ENCODE measurements around the gene ZFPM1. TPM values are rescaled to one million over a fixed set of nuclear protein-coding genes. Genes with fewer than 3 reads are reported as not detected.

ZFPM1 gene
- total RNA-seq, 2 donors from 2014 or later = 1.7 to 2.4 TPM

DNA sequence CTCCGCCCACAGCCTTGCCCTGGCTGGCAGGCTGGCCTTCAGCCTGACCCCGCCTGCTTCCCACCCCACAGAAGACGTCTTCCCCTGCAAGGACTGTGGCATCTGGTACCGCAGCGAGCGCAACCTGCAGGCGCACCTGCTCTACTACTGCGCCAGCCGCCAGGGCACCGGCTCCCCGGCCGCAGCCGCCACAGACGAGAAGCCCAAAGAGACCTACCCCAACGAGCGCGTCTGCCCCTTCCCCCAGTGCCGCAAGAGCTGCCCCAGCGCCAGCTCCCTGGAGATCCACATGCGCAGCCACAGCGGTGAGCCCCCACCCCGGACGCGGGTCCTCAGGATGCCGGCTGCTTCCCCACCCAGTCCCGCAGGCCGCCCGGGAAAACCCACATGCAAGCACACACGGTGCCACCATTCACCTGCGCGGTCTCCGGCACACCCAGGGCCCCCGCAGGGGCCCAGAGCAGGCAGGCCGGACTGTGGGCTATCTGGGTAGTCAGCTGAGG is 78.9 kb downstream of the ZFPM1 start:
- no peaks in the 10 kb centered on the region for H3K27me3 ChIP-seq
- peaks cover 0 to 29% of the 10 kb centered on the region in 2 donors for H3K4me1 ChIP-seq
- TF ChIP-seq, protein P1, sequence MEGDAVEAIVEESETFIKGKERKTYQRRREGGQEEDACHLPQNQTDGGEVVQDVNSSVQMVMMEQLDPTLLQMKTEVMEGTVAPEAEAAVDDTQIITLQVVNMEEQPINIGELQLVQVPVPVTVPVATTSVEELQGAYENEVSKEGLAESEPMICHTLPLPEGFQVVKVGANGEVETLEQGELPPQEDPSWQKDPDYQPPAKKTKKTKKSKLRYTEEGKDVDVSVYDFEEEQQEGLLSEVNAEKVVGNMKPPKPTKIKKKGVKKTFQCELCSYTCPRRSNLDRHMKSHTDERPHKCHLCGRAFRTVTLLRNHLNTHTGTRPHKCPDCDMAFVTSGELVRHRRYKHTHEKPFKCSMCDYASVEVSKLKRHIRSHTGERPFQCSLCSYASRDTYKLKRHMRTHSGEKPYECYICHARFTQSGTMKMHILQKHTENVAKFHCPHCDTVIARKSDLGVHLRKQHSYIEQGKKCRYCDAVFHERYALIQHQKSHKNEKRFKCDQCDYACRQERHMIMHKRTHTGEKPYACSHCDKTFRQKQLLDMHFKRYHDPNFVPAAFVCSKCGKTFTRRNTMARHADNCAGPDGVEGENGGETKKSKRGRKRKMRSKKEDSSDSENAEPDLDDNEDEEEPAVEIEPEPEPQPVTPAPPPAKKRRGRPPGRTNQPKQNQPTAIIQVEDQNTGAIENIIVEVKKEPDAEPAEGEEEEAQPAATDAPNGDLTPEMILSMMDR (IDR thresholded peaks at IDR 0.05) = no peak
- DNase-seq (ENCODE audit: low spot score) = no peak
- no peaks in the 10 kb centered on the region for H3K36me3 ChIP-seq
- no peak overlapping the region for H3K4me3 ChIP-seq
- H3K9me3 ChIP-seq = no peaks in the 10 kb centered on the region
- H3K27ac ChIP-seq = no peak overlapping the region

DNA sequence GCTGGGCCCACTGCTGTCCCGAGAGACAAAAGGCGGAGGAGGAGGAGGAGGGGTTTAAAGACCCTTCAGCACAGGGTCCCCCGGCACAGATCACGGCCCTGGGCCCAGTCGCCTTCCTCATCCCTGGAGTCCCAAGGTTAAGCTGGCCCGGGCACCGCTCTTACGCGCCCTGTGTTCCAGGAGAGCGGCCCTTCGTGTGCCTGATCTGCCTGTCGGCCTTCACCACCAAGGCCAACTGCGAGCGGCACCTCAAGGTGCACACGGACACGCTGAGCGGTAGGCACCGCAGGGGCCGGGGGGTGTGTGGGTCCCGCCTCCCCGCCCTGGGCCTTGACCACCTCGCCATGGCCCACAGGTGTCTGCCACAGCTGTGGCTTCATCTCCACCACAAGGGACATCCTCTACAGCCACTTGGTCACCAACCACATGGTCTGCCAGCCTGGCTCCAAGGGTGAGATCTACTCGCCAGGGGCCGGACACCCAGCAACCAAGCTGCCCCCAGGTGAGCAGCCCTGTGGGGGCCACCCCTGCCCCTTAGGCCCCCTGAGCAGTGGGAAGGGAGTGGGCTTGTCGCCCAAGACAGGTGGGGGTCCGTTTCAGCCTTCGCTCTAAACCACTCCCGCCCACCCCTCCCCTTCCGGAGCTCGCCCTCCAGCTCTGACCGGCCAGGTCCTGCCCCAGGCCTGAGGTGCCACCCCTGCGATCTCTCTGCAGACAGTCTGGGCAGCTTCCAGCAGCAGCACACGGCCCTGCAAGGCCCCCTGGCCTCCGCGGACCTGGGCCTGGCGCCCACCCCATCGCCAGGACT is 79.6 kb downstream of the ZFPM1 start:
- H3K27ac ChIP-seq = peak overlapping the region; percentile 46 to 57
- DNase-seq (ENCODE audit: low spot score) = no peak
- no peaks in the 10 kb centered on the region for H3K36me3 ChIP-seq
- TF ChIP-seq, protein P1 (IDR thresholded peaks at IDR 0.05) = no peak
- peak overlapping the region; percentile 35 to 69 for H3K4me3 ChIP-seq
- H3K27me3 ChIP-seq = no peaks in the 10 kb centered on the region
- no peaks in the 10 kb centered on the region for H3K9me3 ChIP-seq
- peaks cover 0 to 23% of the 10 kb centered on the region in 2 donors for H3K4me1 ChIP-seq

DNA sequence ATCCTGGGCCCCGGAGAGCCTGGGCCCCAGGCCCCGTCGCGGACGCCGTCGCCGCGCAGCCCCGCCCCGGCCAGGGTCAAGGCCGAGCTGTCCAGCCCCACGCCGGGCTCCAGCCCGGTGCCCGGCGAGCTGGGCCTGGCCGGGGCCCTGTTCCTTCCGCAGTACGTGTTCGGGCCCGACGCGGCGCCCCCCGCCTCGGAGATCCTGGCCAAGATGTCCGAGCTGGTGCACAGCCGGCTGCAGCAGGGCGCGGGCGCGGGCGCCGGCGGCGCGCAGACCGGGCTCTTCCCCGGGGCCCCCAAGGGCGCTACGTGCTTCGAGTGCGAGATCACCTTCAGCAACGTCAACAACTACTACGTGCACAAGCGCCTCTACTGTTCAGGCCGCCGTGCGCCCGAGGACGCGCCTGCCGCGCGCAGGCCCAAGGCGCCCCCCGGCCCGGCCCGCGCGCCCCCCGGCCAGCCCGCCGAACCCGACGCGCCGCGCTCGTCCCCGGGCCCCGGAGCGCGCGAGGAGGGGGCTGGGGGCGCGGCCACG is 80.4 kb downstream of the ZFPM1 start:
- Histone ChIP-seq H3K27ac (peak overlapping the region; percentile 46 to 57), H3K9me3 (no peaks in the 10 kb centered on the region)
- no peak for DNase-seq (ENCODE audit: low spot score)

DNA sequence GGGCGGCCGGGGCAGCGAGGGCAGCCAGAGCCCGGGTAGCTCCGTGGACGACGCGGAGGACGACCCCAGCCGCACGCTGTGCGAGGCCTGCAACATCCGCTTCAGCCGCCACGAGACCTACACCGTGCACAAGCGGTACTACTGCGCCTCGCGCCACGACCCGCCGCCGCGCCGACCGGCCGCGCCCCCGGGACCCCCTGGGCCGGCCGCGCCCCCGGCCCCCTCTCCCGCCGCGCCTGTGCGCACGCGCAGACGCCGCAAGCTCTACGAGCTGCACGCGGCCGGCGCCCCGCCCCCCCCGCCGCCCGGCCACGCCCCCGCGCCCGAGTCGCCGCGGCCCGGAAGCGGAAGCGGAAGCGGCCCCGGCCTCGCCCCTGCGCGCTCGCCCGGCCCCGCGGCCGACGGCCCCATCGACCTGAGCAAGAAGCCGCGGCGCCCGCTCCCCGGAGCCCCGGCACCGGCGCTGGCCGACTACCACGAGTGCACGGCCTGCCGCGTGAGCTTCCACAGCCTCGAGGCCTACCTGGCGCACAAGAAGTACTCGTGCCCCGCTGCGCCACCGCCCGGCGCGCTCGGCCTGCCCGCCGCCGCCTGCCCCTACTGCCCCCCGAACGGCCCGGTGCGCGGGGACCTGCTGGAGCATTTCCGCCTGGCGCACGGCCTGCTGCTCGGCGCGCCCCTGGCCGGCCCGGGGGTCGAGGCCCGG is 81.0 kb downstream of the ZFPM1 start:
- Histone ChIP-seq H3K4me1 (peaks cover 0 to 19% of the 10 kb centered on the region in 2 donors), H3K9me3 (no peaks in the 10 kb centered on the region), H3K36me3 (no peaks in the 10 kb centered on the region), H3K27me3 (no peaks in the 10 kb centered on the region), H3K27ac (peak overlapping the region; percentile 77 to 92), H3K4me3 (peak overlapping the region; percentile 69 to 84)
- TF ChIP-seq, protein P1 (IDR thresholded peaks at IDR 0.05) = no peak
- DNase-seq (ENCODE audit: low spot score) = peak; percentile 68

More for the DNA sequence above, 80.4 kb downstream of the ZFPM1 start:
- no peaks in the 10 kb centered on the region for H3K27me3 ChIP-seq
- TF ChIP-seq, protein P1 (IDR thresholded peaks at IDR 0.05) = no peak
- H3K36me3 ChIP-seq = no peaks in the 10 kb centered on the region
- H3K4me3 ChIP-seq = peak overlapping the region; percentile 38 to 69
- H3K4me1 ChIP-seq = peaks cover 0 to 19% of the 10 kb centered on the region in 2 donors

DNA sequence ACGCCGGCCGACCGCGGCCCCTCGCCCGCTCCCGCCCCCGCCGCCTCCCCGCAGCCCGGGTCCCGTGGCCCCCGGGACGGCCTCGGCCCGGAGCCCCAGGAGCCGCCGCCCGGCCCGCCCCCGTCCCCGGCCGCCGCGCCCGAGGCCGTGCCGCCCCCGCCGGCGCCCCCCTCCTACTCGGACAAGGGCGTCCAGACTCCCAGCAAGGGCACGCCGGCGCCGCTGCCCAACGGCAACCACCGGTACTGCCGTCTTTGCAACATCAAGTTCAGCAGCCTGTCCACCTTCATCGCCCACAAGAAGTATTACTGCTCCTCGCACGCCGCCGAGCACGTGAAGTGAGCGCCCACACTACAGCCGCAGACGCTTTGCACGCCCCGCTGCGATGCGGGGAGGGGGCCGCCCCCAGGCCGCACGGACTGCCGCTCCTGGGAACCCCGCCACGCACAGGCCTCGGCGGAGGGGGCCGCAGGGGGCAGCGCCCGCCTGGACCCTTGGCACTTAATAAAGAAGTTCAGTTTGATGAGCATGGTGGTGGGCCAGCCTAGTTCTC is 81.6 kb downstream of the ZFPM1 start:
- TF ChIP-seq, protein P1 (IDR thresholded peaks at IDR 0.05) = no peak
- Histone ChIP-seq H3K4me1 (peaks cover 0 to 19% of the 10 kb centered on the region in 2 donors), H3K4me3 (peak overlapping the region; percentile 69 to 84), H3K27ac (peak overlapping the region; percentile 48 to 92), H3K36me3 (no peaks in the 10 kb centered on the region), H3K9me3 (no peaks in the 10 kb centered on the region), H3K27me3 (peaks cover 0 to 4% of the 10 kb centered on the region in 2 donors)
- DNase-seq (ENCODE audit: low spot score) = no peak
